HepG2 (cell line): ENCODE measurements around the gene KLRD1. TPM values are rescaled to one million over a fixed set of nuclear protein-coding genes. Genes with fewer than 3 reads are reported as not detected.

Experiments
- ATAC-seq: fragments of 200-7000 bp; cut with Tn5 transposase; 3 replicates; pipeline ENCODE4 v1.9.1; 2020; ENCODE audit warnings: mild to moderate bottlenecking, moderate library complexity
- BruUV-seq: library from RNA; stranded (reverse); fragments of 400-500 nt; replicated peaks from 2 replicates; lab custom pipeline; 2021; lab: Mats Ljungman, UMichigan
- CTCF ChIA-PET: fragments of 300-600 bp; formaldehyde crosslinking; extraction: SDS; loops from one replicate; lab custom pipeline; 2021; ENCODE audit warnings: low total read pairs, inconsistent platforms, low intra/inter-chr PET ratio; lab: Yijun Ruan, JAX
- POLR2A ChIA-PET: fragments of 350-600 bp; sonication (Branson Sonifier 250); formaldehyde crosslinking; loops from one replicate; lab custom pipeline; 2020; ENCODE audit warnings: antibody characterized with exemption, inconsistent platforms; lab: Yijun Ruan, JAX
- DNase-seq: peaks from one replicate; pipeline ENCODE4 v3.0.0-alpha.2; 2015; ENCODE audit warnings: low spot score
- FAIRE-seq: peaks from 3 replicates; lab custom pipeline; 2011; peaks lifted over from hg19 to GRCh38; lab: Jason Lieb, UNC
- H2AFZ ChIP-seq: one replicate; pipeline ENCODE4 v1.6.1; 2011; ENCODE audit warnings: low read length, inconsistent platforms
- H3K27ac ChIP-seq: fragments of 300-600 bp; 3 replicates; pipeline ENCODE4 v1.8.0; 2011; ENCODE audit warnings: mixed run types, mild to moderate bottlenecking, mixed read lengths, low read length, inconsistent platforms; ENCODE audit not compliant: insufficient read depth; ENCODE audit errors: extremely low read length
- H3K27me3 ChIP-seq, 2 experiments: fragments of 200-600 bp in 1 of 2; 2 replicates in 1 of 2; 3 replicates in 1 of 2; pipeline versions ENCODE4 v1.6.0 to v1.8.0; 2011; ENCODE audit warnings: low read length in 2 of 2, mild to moderate bottlenecking in 2 of 2, moderate library complexity in 2 of 2, inconsistent platforms in 1 of 2; ENCODE audit not compliant: insufficient read depth in 2 of 2, control insufficient read depth in 1 of 2
- H3K36me3 ChIP-seq, 2 experiments: fragments of 200-600 bp in 1 of 2; replicated peaks in 1 of 2; 2 replicates in 1 of 2; 3 replicates in 1 of 2; pipeline versions ENCODE4 v1.5.1 to v1.8.0; 2011; ENCODE audit warnings: low read length in 2 of 2, inconsistent platforms in 1 of 2; ENCODE audit not compliant: insufficient read depth in 2 of 2, control insufficient read depth in 1 of 2
- H3K4me1 ChIP-seq: 2 replicates; pipeline ENCODE4 v1.5.1; 2012; ENCODE audit warnings: low read length, inconsistent platforms; ENCODE audit not compliant: insufficient read depth
- H3K4me2 ChIP-seq: 2 replicates; pipeline ENCODE4 v1.6.0; 2011; ENCODE audit warnings: low read depth, low read length, inconsistent platforms
- H3K4me3 ChIP-seq, 3 experiments: fragments of 200-600 bp in 1 of 3; sonication (generic), shearing (Covaris generic) in 1 of 3; replicated peaks in 1 of 3; 2 replicates each; pipeline ENCODE4 v1.5.1; 2011 to 2016; ENCODE audit warnings: low read length in 3 of 3, inconsistent platforms in 2 of 3, low read depth in 2 of 3, mild to moderate bottlenecking in 2 of 3, control low read depth in 1 of 3, mixed read lengths in 1 of 3; ENCODE audit not compliant: insufficient read depth in 1 of 3
- H3K79me2 ChIP-seq: one replicate; pipeline ENCODE4 v1.6.1; 2011; ENCODE audit warnings: low read length, inconsistent platforms; ENCODE audit not compliant: insufficient read depth
- H3K9ac ChIP-seq: 2 replicates; pipeline ENCODE4 v1.6.0; 2011; ENCODE audit warnings: mild to moderate bottlenecking, low read depth, low read length, inconsistent platforms; ENCODE audit not compliant: insufficient read depth
- H3K9me3 ChIP-seq: 2 replicates; pipeline ENCODE4 v1.5.1; 2012; ENCODE audit warnings: mild to moderate bottlenecking, low read length
- H4K20me1 ChIP-seq: 2 replicates; pipeline ENCODE4 v1.6.0; 2011; ENCODE audit warnings: inconsistent platforms, mild to moderate bottlenecking, low read length, moderate library complexity; ENCODE audit not compliant: insufficient read depth
- CERS6 ChIP-seq: sonication (generic); formaldehyde crosslinking; IDR thresholded peaks from 2 replicates; pipeline ENCODE4 v1.5.0; 2020; ENCODE audit warnings: missing genetic modification reagents
- FOXJ3 ChIP-seq: sonication (generic); formaldehyde crosslinking; IDR thresholded peaks from 2 replicates; pipeline ENCODE4 v1.4.0; 2020; ENCODE audit warnings: missing genetic modification reagents, mild to moderate bottlenecking, borderline replicate concordance
- UBTF ChIP-seq: sonication (generic); formaldehyde crosslinking; IDR thresholded peaks from 2 replicates; pipeline ENCODE4 v1.4.0; 2020; ENCODE audit warnings: mild to moderate bottlenecking, missing genetic modification reagents
- ZNF343 ChIP-seq: sonication (generic); formaldehyde crosslinking; IDR thresholded peaks from 2 replicates; pipeline ENCODE4 v1.4.0; 2020; ENCODE audit warnings: mild to moderate bottlenecking, missing genetic modification reagents
- WGBS: methylation state at CpG from one replicate; pipeline ENCODE4 v1.1.6; 2017; ENCODE audit warnings: low lambda C conversion rate; 5-methylcytosine and 5-hydroxymethylcytosine counted together
- in situ Hi-C: cut with HindIII; loops from 2 replicates; pipeline ENCODE4 v1.10.0; 2017; ENCODE audit warnings: low pct_unique_long_range_greater_than_20kb; ENCODE audit not compliant: extremely low pct_ligation_motif_present
- intact Hi-C: fragments of 100-400 bp; cut with micrococcal nuclease; formaldehyde crosslinking; loops from one replicate; pipeline ENCODE4 v1.10.0; 2022; ENCODE audit not compliant: unreplicated experiment
- polyA plus RNA-seq, 8 experiments: library from polyadenylated mRNA; depleted of rRNA in 3 of 8; stranded (reverse) in 7 of 8; unstranded in 1 of 8; fragments of >200 nt; fragmentation: Illumina TruSeq in 4 of 8; extraction: Trizol in 4 of 8; gene quantifications; 2 replicates each; pipeline versions ENCODE4 v1.2.1 to v1.2.3, GENCODE V29; 2011 to 2016; ENCODE audit warnings: low read depth in 4 of 8, missing spikeins in 1 of 8, mixed read lengths in 1 of 8; ENCODE audit not compliant: insufficient read depth in 1 of 8
- total RNA-seq, 5 experiments: library from RNA; depleted of rRNA; stranded (reverse); fragments of >200 nt; fragmentation: Illumina TruSeq; extraction: Trizol; gene quantifications; 2 replicates each; pipeline ENCODE4 v1.2.3, GENCODE V29; 2016; ENCODE audit warnings: low read depth in 1 of 5
- TF ChIP-seq, protein P1 (sequence below): sonication (generic); formaldehyde crosslinking; IDR thresholded peaks from 2 replicates; pipeline ENCODE4 v1.4.0; 2020; ENCODE audit warnings: missing genetic modification reagents, borderline replicate concordance

Gene KLRD1
- total and polyA plus RNA-seq, 2 of the 13 experiments (the other 11 are each of a cell fraction or from before 2014, with no cell fraction given): 0.01 TPM; not detected in 1

DNA sequence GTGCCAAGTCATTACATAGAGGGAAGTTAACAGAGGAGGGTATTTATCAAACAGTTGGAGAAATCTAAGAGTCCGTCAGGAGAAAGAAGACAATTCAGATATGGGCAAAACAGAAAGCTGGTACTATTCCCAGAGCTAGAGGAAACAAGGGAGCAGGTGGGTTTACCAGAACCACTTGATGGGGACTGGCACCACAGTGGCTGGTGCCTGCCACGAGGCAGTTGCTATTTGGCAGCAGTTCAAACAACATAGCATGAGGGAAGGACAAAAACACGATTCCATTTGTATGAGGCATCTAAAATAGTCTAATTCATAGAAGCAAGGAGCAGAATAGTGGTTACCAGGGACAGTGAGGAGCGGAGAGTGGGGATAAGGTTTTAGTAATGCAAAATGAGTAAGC is 24.6 kb upstream of the KLRD1 start:
- no peak overlapping the region for H3K27ac ChIP-seq
- H3K4me2 ChIP-seq: no peak overlapping the region
- no peaks in the 10 kb centered on the region for H3K4me1 ChIP-seq
- in situ Hi-C loops (no loop called here), intact Hi-C loops (no loop called here)
- H3K79me2 ChIP-seq: no peaks in the 10 kb centered on the region
- DNase-seq: no peak
- no peak overlapping the region for H2AFZ ChIP-seq
- POLR2A ChIA-PET: no interaction called here
- no peaks in the 10 kb centered on the region for H4K20me1 ChIP-seq
- ATAC-seq: no peak
- H3K4me3 ChIP-seq: no peak overlapping the region
- CTCF ChIA-PET: no interaction called here
- TF ChIP-seq, protein P1, sequence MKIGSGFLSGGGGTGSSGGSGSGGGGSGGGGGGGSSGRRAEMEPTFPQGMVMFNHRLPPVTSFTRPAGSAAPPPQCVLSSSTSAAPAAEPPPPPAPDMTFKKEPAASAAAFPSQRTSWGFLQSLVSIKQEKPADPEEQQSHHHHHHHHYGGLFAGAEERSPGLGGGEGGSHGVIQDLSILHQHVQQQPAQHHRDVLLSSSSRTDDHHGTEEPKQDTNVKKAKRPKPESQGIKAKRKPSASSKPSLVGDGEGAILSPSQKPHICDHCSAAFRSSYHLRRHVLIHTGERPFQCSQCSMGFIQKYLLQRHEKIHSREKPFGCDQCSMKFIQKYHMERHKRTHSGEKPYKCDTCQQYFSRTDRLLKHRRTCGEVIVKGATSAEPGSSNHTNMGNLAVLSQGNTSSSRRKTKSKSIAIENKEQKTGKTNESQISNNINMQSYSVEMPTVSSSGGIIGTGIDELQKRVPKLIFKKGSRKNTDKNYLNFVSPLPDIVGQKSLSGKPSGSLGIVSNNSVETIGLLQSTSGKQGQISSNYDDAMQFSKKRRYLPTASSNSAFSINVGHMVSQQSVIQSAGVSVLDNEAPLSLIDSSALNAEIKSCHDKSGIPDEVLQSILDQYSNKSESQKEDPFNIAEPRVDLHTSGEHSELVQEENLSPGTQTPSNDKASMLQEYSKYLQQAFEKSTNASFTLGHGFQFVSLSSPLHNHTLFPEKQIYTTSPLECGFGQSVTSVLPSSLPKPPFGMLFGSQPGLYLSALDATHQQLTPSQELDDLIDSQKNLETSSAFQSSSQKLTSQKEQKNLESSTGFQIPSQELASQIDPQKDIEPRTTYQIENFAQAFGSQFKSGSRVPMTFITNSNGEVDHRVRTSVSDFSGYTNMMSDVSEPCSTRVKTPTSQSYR (CRISPR knock-in tag): no peak
- TF ChIP-seq UBTF (CRISPR knock-in tag) (no peak), CERS6 (no peak), FOXJ3 (CRISPR knock-in tag) (no peak), ZNF343 (CRISPR knock-in tag) (no peak)
- no peak for FAIRE-seq
- 17% methylated on average over 4 of the region's 4 CpGs for WGBS
- H3K36me3 ChIP-seq: no peaks in the 10 kb centered on the region
- no peak overlapping the region for H3K9ac ChIP-seq
- no TSS peak for BruUV-seq
- H3K9me3 ChIP-seq: no peaks in the 10 kb centered on the region
- no peaks in the 10 kb centered on the region for H3K27me3 ChIP-seq
